ENCODE results near the gene STPG4.
"Not testable (repeated sequence)": the region's sequence is repeated elsewhere in the genome, so short reads cannot be mapped to it uniquely, and the experiment has no call there.

Gene STPG4

DNA sequence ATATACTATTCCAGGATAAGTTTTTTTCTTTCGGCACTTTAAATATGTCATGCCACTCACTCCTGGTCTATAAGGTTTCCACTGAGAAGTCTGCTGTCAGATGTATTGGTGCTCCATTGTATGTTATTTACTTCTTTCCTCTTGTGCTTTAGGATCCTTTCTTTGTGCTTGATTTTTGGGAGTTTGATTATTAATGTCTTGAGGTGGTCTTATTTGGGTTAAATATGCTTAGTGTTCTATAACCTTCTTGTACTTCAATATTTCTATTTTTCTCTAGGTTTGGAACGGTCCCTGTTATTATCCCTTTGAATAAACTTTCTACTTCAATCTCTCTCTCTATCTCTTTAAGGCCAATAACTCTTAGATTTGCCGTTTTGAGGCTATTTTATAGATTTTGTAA is 28.3 kb downstream of the STPG4 start:
- no peak overlapping the region for H3K4me3 ChIP-seq
- no peak overlapping the region for H3K4me2 ChIP-seq
- peaks cover 0 to 22% (median 8%) of the 10 kb centered on the region in 11 experiments; a peak in 12 of 22 replicates for H3K9me3 ChIP-seq (replicated peaks in 1 of 11)
- no peak overlapping the region for H3K9ac ChIP-seq
- H4K20me1 ChIP-seq: no peaks in the 10 kb centered on the region
- H3K27ac ChIP-seq: no peak overlapping the region
- TF ChIP-seq Cebpa-rat (IDR thresholded peaks at IDR 0.05): no peak
- no peaks in the 10 kb centered on the region for H3K27me3 ChIP-seq
- peaks cover 0 to 11% (median 0%) of the 10 kb centered on the region in 11 experiments; a peak in 3 of 22 replicates for H3K36me3 ChIP-seq
- peaks cover under 1 to 5% (median 2%) of the 10 kb centered on the region in 10 experiments; a peak in 16 of 20 replicates for H3K4me1 ChIP-seq

DNA sequence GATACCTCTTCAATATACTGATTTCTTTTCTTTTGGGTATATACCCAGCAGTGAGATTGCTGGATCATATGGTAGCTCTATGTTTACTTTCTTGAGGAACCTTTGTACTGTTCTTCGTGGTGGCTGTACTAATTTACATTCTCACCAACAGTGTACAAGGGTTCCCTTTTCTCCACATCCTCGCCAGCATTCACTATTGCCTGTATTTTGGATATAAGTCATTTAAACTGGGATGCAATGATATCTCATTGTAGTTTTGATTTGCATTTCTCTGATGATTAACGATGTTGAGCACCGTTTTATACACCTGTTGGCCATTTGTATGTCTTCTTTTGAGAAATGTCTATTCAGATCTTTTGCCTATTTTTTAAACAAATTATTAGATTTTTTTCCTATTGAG is 30.4 kb downstream of the STPG4 start:
- not testable (repeated sequence) for H4K20me1 ChIP-seq, H3K27ac ChIP-seq, H3K9ac ChIP-seq, H3K27me3 ChIP-seq, H3K4me3 ChIP-seq, H3K4me2 ChIP-seq
- Histone ChIP-seq H3K9me3 (replicated peaks in 1 of 11) (peaks cover 0 to 22% (median 8%) of the 10 kb centered on the region in 11 experiments; a peak in 12 of 22 replicates), H3K36me3 (peaks cover 0 to 11% (median 0%) of the 10 kb centered on the region in 11 experiments; a peak in 3 of 22 replicates), H3K4me1 (peaks cover 21 to 26% (median 22%) of the 10 kb centered on the region in 10 experiments)

DNA sequence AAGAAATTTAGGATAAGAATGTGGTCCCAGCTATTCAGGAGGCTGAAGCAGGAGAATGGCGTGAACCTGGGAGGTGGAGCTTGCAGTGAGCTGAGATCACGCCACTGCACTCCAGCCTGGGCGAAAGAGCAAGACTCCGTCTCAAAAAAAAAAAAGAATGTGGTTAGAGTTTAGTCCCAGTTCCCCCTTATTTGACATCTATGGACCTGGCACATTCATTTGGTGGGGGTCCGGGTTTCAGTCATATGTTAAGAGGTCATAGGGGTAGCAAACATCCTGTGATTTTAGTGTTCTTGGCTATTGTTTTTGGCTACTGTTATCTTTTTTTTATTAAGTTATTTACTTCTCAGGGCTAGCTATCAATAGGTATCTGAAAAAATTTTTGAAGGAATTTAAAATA is 34.7 kb downstream of the STPG4 start:
- not testable (repeated sequence) for H4K20me1 ChIP-seq; H3K27me3 ChIP-seq; H3K36me3 ChIP-seq; H3K9me3 ChIP-seq (replicated peaks in 1 of 11); H3K4me3 ChIP-seq
- H3K9ac ChIP-seq: 0 out of 22 replicates have a peak overlapping the region, but pooled peaks of 1 of the 11 experiments have one; percentile 15
- H3K4me2 ChIP-seq: peak overlapping the region; percentile 60 to 83 (median 69); a peak in 21 of 22 replicates
- peaks cover 21 to 27% (median 24%) of the 10 kb centered on the region in 10 experiments for H3K4me1 ChIP-seq
- H3K27ac ChIP-seq: peak overlapping the region in 3 of 11 experiments; percentile 16 to 45 (median 44); a peak in 6 of 22 replicates

DNA sequence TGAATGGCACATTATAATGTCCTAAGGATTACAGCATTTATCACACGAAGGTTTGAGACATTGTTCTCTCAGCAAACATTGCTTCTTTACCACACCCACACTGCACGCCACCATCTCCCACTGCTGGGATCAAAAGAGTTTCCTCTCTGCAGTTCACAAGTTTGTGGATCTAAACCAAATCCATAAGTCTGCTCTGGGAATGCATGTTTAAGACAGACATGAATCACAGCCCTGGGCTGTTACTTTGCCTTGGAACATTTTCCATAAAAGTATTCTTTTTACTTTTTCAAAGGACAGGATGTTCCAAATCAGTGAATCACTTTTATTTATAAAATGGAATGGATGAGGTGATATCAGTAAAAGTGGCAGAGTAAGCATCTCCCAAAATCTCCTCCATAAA is 36.1 kb downstream of the STPG4 start:
- H3K27ac ChIP-seq: no peak overlapping the region
- no peak for TF ChIP-seq Cebpa-rat (IDR thresholded peaks at IDR 0.05)
- no peaks in the 10 kb centered on the region for H3K9me3 ChIP-seq (replicated peaks in 1 of 11)
- H3K9ac ChIP-seq: no peak overlapping the region
- no peaks in the 10 kb centered on the region for H3K36me3 ChIP-seq
- no peaks in the 10 kb centered on the region for H4K20me1 ChIP-seq
- H3K4me3 ChIP-seq: no peak overlapping the region
- peaks cover 21 to 27% (median 23%) of the 10 kb centered on the region in 10 experiments for H3K4me1 ChIP-seq
- no peaks in the 10 kb centered on the region for H3K27me3 ChIP-seq
- H3K4me2 ChIP-seq: no peak overlapping the region

DNA sequence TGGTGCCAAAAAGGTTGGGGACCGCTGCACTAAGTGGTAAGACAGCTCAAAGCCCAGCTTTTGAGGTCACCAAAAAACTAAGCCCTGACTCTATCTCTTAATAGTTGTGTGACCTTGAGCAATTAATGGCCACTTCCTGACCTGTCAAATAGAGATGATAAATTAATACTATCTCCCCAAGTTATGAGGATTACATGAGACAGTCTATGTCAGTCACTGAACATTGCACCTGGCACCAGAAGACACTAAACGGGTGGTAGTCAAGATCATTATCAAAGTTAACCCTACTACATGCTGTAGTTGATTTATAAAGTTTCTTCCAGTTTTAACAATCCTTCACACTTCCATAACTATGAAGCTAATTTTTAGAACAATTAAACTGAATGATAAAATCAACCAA is 36.5 kb downstream of the STPG4 start:
- Histone ChIP-seq H4K20me1 (no peaks in the 10 kb centered on the region), H3K27me3 (no peaks in the 10 kb centered on the region), H3K36me3 (no peaks in the 10 kb centered on the region), H3K9ac (no peak overlapping the region), H3K4me3 (no peak overlapping the region), H3K4me1 (peaks cover 21 to 27% (median 23%) of the 10 kb centered on the region in 10 experiments), H3K27ac (no peak overlapping the region), H3K4me2 (no peak overlapping the region), H3K9me3 (replicated peaks in 1 of 11) (no peaks in the 10 kb centered on the region)
- TF ChIP-seq Cebpa-rat (IDR thresholded peaks at IDR 0.05): no peak

DNA sequence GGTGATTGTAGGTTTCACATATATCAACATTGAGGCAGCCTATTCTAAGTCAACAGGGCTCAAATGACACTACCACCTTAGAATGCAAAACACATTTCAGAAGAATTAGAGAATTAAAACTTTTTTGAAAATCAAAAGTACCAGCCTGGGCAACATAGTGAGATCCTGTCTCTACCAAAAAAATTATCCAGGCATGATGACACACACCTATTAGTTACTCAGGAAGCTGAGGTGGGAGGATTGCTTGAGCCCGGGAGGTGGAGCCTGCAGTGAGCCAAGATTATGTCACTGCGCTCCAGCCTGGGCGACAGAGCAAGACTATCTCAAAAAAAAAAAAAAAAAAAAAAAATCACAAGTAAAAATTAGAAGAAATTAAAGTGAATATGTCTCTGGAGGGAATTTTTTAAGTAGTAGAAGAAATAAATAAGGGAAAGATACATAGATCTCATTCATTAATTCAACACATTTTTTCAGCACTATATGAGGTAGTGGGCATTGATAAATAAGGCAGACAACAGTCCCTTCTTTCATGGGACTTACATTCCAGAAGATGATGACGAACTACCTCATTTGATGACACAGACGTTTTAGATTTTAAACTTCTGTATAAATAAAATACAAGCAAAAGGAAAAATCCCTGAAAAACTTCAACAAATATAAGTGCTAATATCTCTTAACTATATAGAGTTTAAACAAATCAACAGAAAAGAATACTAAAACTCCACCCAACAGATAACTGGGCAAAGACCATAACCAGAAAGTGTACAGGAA is 42.3 kb downstream of the STPG4 start:
- no peak overlapping the region for H3K27ac ChIP-seq
- H4K20me1 ChIP-seq: no peaks in the 10 kb centered on the region
- H3K4me2 ChIP-seq: no peak overlapping the region
- peaks cover 0 to 4% (median 0%) of the 10 kb centered on the region in 11 experiments; a peak in 1 of 22 replicates for H3K9me3 ChIP-seq (replicated peaks in 1 of 11)
- no peaks in the 10 kb centered on the region for H3K27me3 ChIP-seq
- no peaks in the 10 kb centered on the region for H3K4me1 ChIP-seq
- H3K9ac ChIP-seq: no peak overlapping the region
- H3K36me3 ChIP-seq: no peaks in the 10 kb centered on the region
- TF ChIP-seq Cebpa-rat (IDR thresholded peaks at IDR 0.05): no peak
- no peak overlapping the region for H3K4me3 ChIP-seq

DNA sequence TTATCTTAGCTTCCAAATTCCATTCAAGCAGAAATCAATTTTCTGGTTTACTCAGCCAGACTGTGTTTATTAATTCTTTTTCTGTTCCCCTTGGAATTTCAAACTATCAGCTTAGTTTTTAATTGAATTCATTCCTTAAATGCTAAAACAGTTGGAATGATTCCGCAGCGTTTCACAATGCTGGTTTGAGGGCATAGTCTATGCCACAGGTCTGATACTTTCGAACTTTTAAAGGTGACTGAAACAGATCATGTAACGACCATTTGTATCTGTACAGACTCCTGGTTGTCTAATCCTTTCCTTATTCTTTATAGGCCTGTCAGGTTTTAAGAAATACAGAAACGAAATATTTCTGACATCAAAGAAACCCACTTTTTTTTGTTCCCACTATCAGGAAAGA is 45.4 kb downstream of the STPG4 start:
- Histone ChIP-seq H4K20me1 (no peaks in the 10 kb centered on the region), H3K4me2 (no peak overlapping the region), H3K27ac (no peak overlapping the region), H3K27me3 (no peaks in the 10 kb centered on the region), H3K9me3 (replicated peaks in 1 of 11) (peaks cover 0 to 12% (median 0%) of the 10 kb centered on the region in 11 experiments; a peak in 6 of 22 replicates), H3K4me3 (no peak overlapping the region), H3K36me3 (no peaks in the 10 kb centered on the region), H3K9ac (no peak overlapping the region), H3K4me1 (peaks cover 0 to 6% (median 0%) of the 10 kb centered on the region in 10 experiments; a peak in 2 of 20 replicates)
- TF ChIP-seq Cebpa-rat (IDR thresholded peaks at IDR 0.05): no peak

DNA sequence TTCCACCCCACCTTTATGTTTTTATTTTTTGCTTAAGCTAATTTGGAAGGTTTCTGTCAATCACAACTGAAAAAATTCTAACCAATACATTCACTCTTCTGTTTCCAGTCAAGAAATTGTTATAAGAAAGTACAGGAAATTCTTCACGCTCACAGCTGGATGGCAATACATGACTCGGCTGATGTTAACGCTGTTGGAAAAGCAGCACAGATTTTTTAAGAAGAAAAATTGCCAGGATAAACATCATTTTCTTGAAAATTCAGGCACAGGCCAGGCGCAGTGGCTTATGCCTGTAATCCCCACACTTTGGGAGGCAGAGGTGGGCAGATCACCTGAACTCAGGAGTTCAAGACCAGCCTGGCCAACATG is 46.1 kb downstream of the STPG4 start:
- no peak overlapping the region for H3K4me3 ChIP-seq
- no peak overlapping the region for H3K9ac ChIP-seq
- H3K9me3 ChIP-seq (replicated peaks in 1 of 11): peaks cover 0 to 12% (median 0%) of the 10 kb centered on the region in 11 experiments; a peak in 6 of 22 replicates
- no peak for TF ChIP-seq Cebpa-rat (IDR thresholded peaks at IDR 0.05)
- H3K4me2 ChIP-seq: no peak overlapping the region
- no peaks in the 10 kb centered on the region for H3K27me3 ChIP-seq
- no peak overlapping the region for H3K27ac ChIP-seq
- no peaks in the 10 kb centered on the region for H3K36me3 ChIP-seq
- H4K20me1 ChIP-seq: no peaks in the 10 kb centered on the region
- H3K4me1 ChIP-seq: peaks cover 0 to 6% (median 0%) of the 10 kb centered on the region in 10 experiments; a peak in 2 of 20 replicates

DNA sequence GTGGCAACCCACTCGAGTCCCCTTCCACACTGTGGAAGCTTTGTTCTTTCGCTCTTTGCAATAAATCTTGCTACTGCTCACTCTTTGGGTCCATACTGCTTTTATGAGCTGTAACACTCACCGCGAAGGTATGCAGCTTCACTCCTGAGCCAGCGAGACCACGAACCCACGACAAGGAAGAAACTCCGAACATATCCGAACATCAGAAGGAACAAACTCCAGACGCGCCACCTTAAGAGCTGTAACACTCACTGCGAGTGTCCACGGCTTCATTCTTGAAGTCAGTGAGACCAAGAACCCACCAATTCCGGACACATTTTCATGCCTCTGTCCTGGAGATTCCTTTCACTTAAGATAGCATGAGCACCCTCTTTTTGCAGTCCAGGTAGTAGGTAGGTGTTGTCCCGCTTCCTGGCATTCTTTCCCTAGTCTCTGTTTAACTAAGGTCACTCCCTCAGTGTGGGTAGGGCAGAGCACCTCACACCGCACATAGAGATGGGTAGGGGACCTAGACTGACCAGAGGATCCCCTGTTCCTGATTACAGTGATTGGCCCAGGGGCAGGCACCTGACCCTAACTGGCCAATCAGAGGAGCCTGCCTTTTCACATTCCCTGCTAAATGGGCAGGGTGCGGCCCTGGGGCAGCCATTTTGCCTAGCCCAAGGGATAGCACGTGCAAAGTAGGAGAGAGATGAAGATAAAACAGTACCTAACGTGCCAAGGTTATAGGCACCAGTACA is 46.7 kb downstream of the STPG4 start:
- not testable (repeated sequence) for H3K4me3 ChIP-seq, H3K4me2 ChIP-seq, H3K4me1 ChIP-seq, H4K20me1 ChIP-seq, H3K27me3 ChIP-seq, H3K27ac ChIP-seq, H3K9ac ChIP-seq, H3K36me3 ChIP-seq
- peaks cover 0 to 12% (median 0%) of the 10 kb centered on the region in 11 experiments; a peak in 6 of 22 replicates for H3K9me3 ChIP-seq (replicated peaks in 1 of 11)

DNA sequence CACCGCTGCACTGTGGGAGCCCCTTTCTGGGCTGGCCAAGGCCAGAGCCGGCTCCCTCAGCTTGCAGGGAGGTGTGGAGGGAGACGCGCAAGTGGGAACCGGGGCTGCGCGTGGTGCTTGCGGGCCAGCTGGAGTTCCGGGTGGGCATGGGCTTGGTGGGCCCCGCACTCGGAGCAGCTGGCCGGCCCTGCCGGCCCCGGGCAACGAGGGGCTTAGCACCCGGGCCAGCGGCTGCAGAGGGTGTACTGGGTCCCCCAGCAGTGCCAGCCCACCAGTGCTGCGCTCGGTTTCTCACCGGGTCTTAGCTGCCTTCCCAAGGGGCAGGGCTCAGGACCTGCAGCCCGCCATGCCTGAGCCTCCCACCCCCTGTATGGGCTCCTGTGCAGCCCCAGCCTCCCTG is 47.9 kb downstream of the STPG4 start:
- H3K4me1 ChIP-seq, H3K36me3 ChIP-seq, H4K20me1 ChIP-seq, H3K4me3 ChIP-seq, H3K9ac ChIP-seq, H3K27ac ChIP-seq, H3K4me2 ChIP-seq, H3K27me3 ChIP-seq: not testable (repeated sequence)
- peaks cover 0 to 13% (median under 1%) of the 10 kb centered on the region in 11 experiments; a peak in 8 of 22 replicates for H3K9me3 ChIP-seq (replicated peaks in 1 of 11)

DNA sequence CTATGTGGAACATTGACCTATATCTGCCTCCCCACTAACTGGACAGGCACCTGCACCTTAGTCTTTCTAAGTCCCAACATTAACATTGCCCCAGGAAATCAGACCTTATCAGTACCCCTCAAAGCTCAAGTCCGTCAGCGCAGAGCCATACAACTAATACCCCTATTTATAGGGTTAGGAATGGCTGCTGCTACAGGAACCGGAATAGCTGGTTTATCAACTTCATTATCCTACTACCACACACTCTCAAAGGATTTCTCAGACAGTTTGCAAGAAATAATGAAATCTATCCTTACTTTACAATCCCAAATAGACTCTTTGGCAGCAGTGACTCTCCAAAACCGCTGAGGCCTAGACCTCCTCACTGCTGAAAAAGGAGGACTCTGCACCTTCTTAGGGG is 48.9 kb downstream of the STPG4 start:
- not testable (repeated sequence) for H4K20me1 ChIP-seq, H3K9ac ChIP-seq, H3K4me3 ChIP-seq, H3K36me3 ChIP-seq, H3K4me1 ChIP-seq, H3K27ac ChIP-seq, H3K27me3 ChIP-seq
- Histone ChIP-seq H3K9me3 (replicated peaks in 1 of 11) (peaks cover 0 to 17% (median 4%) of the 10 kb centered on the region in 11 experiments; a peak in 8 of 22 replicates), H3K4me2 (peak overlapping the region in 1 of 11 experiments; percentile 35; a peak in 1 of 22 replicates)

DNA sequence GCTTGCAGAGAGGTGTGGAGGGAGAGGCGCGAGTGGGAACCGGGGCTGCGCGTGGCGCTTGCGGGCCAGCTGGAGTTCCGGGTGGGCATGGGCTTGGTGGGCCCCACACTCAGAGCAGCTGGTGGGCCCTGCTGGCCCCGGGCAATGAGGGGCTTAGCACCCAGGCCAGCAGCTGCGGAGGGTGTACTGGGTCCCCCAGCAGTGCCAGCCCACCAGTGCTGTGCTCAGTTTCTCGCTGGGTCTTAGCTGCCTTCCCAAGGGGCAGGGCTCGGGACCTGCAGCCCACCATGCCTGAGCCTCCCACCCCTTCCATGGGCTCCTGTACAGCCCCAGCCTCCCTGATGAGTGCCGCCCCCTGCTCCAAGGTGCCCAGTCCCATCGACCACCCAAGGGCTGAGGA is 55.4 kb downstream of the STPG4 start:
- H3K4me1 ChIP-seq, H3K4me2 ChIP-seq, H3K27ac ChIP-seq, H3K9ac ChIP-seq, H3K4me3 ChIP-seq, H3K36me3 ChIP-seq, H3K27me3 ChIP-seq, H4K20me1 ChIP-seq: not testable (repeated sequence)
- H3K9me3 ChIP-seq (replicated peaks in 1 of 11): peaks cover 0 to 16% (median 4%) of the 10 kb centered on the region in 11 experiments; a peak in 4 of 22 replicates

Measured in BLaER1 treated with 17β-estradiol and CSF1 and Interleukin-3, amounts not matched to agents 10 nM and 100 nM (cell line).